Endothelial cell (in vitro differentiated cells): Measurements from ENCODE around the gene PPARA. TPM values are rescaled to one million over a fixed set of nuclear protein-coding genes. Genes with fewer than 3 reads are reported as not detected.
"Not testable (repeated sequence)": the region's sequence is repeated elsewhere in the genome, so short reads cannot be mapped to it uniquely, and the experiment has no call there.

ENCODE experiments used
- DNase-seq: peaks from one replicate; pipeline ENCODE4 v3.0.0; 2021; ENCODE audit warnings: low spot score
- H3K27ac Mint-ChIP-seq: one replicate; pipeline ENCODE4 v1.8.0; 2021; ENCODE audit warnings: mixed read lengths, inconsistent platforms; ENCODE audit not compliant: unreplicated experiment
- H3K27me3 Mint-ChIP-seq: one replicate; pipeline ENCODE4 v1.8.0; 2021; ENCODE audit warnings: mild to moderate bottlenecking, moderate library complexity, mixed read lengths, inconsistent platforms; ENCODE audit not compliant: unreplicated experiment
- H3K36me3 Mint-ChIP-seq: one replicate; pipeline ENCODE4 v1.8.0; 2021; ENCODE audit warnings: mild to moderate bottlenecking, low read depth, mixed read lengths, inconsistent platforms; ENCODE audit not compliant: unreplicated experiment
- H3K4me1 Mint-ChIP-seq: one replicate; pipeline ENCODE4 v1.8.0; 2021; ENCODE audit warnings: mild to moderate bottlenecking, mixed read lengths, inconsistent platforms; ENCODE audit not compliant: unreplicated experiment
- H3K4me3 Mint-ChIP-seq: one replicate; pipeline ENCODE4 v1.8.0; 2021; ENCODE audit warnings: mild to moderate bottlenecking, mixed read lengths, inconsistent platforms; ENCODE audit not compliant: unreplicated experiment
- H3K9me3 Mint-ChIP-seq: one replicate; pipeline ENCODE4 v1.8.0; 2021; ENCODE audit warnings: mixed read lengths, inconsistent platforms; ENCODE audit not compliant: unreplicated experiment
- total RNA-seq: library from RNA; stranded (reverse); fragmentation: NEBNext Ultra II Directional; extraction: Animal tissue kit (Norgen Biotek cat#: 25700); gene quantifications from one replicate; pipeline ENCODE4 v1.2.1, GENCODE V29; 2021; ENCODE audit not compliant: unreplicated experiment
- TF ChIP-seq, protein P1 (sequence below): fragments of 200-600 bp; sonication (generic); IDR thresholded peaks from one replicate; pipeline ENCODE4 v1.5.0; 2021; ENCODE audit warnings: antibody characterized with exemption; ENCODE audit not compliant: unreplicated experiment

Gene PPARA
- total RNA-seq, 1 donor from 2014 or later, result 12.6 TPM

DNA sequence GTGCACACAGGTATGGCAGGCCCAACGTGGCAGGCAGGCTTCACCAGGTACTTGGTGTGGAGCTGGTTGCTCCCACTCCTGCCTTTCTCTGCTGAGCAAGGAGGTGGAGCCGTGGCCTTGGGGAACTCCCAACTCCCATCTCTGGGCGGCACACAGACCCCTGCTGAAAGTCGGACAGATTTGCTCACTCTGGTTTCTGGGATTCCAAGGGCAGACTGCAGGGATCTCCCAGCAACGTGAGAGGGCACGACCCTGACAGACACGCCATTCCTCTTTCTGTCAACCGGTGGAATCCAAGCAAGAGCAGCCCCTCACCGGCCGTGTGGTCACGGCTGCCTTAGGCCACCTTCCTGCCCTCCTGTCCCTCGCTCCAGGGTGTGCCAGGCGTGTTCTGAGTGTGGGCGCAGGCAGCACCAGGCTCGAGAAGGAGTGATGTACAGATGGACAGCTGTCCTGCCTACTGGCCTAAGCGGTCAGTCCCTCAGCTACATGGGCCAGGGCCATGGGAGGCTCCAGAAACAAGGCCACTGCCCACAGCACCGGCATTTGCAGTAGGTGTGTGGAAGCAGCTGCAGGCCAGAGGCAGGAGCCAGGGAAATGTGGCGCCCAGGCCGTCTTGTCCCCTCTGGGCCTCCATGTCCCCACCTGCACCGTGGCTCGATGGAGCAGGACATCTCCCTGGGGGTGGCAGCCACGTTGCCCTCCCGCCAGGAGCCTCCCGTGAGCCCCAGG is 13.7 kb upstream of the PPARA start:
- no peak overlapping the region for H3K4me3 Mint-ChIP-seq
- H3K36me3 Mint-ChIP-seq, result no peaks in the 10 kb centered on the region
- no peaks in the 10 kb centered on the region for H3K4me1 Mint-ChIP-seq
- TF ChIP-seq, protein P1, sequence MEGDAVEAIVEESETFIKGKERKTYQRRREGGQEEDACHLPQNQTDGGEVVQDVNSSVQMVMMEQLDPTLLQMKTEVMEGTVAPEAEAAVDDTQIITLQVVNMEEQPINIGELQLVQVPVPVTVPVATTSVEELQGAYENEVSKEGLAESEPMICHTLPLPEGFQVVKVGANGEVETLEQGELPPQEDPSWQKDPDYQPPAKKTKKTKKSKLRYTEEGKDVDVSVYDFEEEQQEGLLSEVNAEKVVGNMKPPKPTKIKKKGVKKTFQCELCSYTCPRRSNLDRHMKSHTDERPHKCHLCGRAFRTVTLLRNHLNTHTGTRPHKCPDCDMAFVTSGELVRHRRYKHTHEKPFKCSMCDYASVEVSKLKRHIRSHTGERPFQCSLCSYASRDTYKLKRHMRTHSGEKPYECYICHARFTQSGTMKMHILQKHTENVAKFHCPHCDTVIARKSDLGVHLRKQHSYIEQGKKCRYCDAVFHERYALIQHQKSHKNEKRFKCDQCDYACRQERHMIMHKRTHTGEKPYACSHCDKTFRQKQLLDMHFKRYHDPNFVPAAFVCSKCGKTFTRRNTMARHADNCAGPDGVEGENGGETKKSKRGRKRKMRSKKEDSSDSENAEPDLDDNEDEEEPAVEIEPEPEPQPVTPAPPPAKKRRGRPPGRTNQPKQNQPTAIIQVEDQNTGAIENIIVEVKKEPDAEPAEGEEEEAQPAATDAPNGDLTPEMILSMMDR, result no peak
- H3K9me3 Mint-ChIP-seq, result no peaks in the 10 kb centered on the region
- no peak for DNase-seq
- no peak overlapping the region for H3K27ac Mint-ChIP-seq
- peaks cover 3% of the 10 kb centered on the region for H3K27me3 Mint-ChIP-seq

DNA sequence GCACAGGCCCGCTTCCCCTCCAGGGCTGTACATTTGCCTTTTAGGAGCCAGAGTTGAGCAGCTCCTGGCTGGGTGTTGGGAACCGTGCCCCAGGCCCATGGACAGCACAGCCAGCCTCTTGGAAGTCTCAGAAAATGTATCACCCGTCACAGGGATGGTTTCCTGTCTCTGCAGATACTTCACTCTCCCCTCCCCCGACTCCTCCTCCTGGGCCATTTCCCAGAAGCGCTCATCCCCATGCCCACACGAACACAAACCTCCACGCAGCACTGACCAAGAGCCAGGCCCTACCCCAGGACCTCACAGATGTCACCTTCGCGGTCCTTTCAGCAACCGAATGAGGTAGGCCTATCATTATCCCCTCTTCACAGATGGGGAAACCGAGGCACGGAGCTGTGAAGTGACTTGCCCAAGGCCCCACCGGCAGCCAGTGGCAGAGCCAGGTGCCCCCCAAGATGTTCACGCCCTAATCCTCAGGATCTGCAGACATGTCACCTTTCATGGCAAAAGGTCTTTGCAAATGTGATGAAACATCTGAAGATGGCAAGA is 13.0 kb upstream of the PPARA start:
- no peak for DNase-seq
- Mint-ChIP-seq H3K27ac (no peak overlapping the region), H3K4me1 (no peaks in the 10 kb centered on the region), H3K9me3 (no peaks in the 10 kb centered on the region), H3K27me3 (peaks cover 3% of the 10 kb centered on the region), H3K36me3 (no peaks in the 10 kb centered on the region), H3K4me3 (no peak overlapping the region)
- TF ChIP-seq, protein P1, result no peak

DNA sequence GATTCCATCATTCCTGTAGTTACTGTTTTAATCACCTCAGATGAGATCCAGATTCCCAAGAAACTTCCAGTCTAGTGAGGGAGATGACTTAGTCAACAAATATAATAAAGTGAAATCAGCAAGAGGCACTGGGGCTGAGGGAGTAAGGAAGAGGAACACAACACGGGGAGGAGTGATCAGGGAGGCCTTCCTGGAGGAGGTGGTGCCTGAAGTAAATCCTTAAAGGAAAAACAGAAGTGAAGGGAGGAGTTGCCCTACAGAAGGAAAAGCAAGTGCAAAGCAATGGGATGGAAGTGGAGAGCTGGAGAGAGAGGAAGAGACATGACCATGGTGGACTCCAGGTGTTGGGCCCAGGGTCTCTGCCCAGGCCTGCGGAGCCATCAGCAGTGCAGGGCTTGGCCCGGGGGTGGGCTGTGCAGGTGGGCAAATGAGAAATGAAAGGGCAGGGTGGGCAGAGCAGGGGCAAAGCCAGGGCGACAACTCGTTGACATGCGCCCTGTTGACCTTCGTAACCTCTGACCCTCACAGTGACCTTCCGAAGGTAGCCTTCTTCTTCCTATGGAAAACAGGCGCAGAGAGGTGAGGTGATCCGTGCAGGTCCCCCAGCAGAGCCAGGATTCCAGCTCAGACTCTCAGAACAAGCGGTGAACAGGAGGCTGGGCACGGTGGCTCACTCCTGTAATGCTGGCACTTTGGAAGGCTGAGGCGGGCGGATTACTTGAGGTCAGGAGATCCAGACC is 12.1 kb upstream of the PPARA start:
- Mint-ChIP-seq H3K36me3 (no peaks in the 10 kb centered on the region), H3K9me3 (no peaks in the 10 kb centered on the region), H3K27me3 (peaks cover 3% of the 10 kb centered on the region), H3K27ac (no peak overlapping the region), H3K4me3 (no peak overlapping the region), H3K4me1 (no peaks in the 10 kb centered on the region)
- DNase-seq, result no peak
- TF ChIP-seq, protein P1, result no peak

DNA sequence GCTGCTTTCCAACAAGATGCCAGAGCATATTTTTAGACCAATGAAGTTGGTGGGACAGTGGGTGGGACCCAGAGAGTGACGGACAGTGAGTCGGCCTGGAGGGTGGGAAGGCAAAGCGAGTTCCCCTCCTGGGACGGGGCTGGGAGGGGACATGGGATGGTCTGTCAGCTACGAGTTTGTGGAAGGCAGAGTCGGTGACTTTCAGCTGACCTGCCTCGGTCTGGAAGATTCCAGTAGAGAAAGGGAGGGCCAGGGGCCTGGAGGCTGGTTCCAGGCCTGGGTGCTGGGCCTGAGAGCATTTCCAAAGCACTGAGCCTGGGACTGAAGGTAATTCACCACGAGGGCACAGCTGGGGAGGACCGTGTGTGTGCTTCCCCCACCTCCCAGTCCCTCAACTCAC is 10.9 kb upstream of the PPARA start:
- not testable (repeated sequence) for H3K36me3 Mint-ChIP-seq, H3K27me3 Mint-ChIP-seq, H3K9me3 Mint-ChIP-seq, H3K4me1 Mint-ChIP-seq, H3K27ac Mint-ChIP-seq, H3K4me3 Mint-ChIP-seq, DNase-seq

DNA sequence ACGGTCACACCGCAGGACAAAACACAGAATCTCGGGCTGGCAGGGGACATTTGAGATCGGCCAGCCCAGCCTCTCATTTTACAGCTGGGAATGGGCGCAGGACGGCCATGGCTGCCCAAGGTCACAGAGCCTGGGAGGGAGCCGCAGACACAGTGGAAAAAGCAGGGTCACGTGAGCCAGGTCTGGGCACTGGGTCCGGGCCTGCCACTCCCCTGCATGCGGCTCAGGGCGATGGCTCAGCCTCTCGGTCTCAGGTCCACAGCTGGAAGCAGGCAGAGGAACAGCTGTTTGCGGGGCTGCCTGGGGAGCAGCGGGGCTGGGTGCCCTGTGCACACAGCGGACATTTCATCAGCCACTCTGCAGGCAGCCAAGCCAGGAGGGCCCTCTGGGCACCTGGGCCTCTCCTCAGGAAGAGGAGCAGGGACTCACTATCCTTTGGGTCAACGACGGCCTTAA is 10.4 kb upstream of the PPARA start:
- TF ChIP-seq, protein P1, result no peak
- DNase-seq, result no peak
- no peaks in the 10 kb centered on the region for H3K36me3 Mint-ChIP-seq
- H3K4me3 Mint-ChIP-seq, result no peak overlapping the region
- no peaks in the 10 kb centered on the region for H3K9me3 Mint-ChIP-seq
- H3K27ac Mint-ChIP-seq, result no peak overlapping the region
- peaks cover 3% of the 10 kb centered on the region for H3K27me3 Mint-ChIP-seq
- H3K4me1 Mint-ChIP-seq, result no peaks in the 10 kb centered on the region
